ENCODE measurements around the gene RASA3. TPM values are rescaled to one million over a fixed set of nuclear protein-coding genes. Genes with fewer than 3 reads are reported as not detected.

RASA3 gene
- polyA plus RNA-seq, 1 experiment = 31.4 TPM

- CTCF ChIA-PET = no interaction called here
Observed at GRCh38 chr13:114050536-114051450, 81.6 kb downstream of the RASA3 start.

DNA sequence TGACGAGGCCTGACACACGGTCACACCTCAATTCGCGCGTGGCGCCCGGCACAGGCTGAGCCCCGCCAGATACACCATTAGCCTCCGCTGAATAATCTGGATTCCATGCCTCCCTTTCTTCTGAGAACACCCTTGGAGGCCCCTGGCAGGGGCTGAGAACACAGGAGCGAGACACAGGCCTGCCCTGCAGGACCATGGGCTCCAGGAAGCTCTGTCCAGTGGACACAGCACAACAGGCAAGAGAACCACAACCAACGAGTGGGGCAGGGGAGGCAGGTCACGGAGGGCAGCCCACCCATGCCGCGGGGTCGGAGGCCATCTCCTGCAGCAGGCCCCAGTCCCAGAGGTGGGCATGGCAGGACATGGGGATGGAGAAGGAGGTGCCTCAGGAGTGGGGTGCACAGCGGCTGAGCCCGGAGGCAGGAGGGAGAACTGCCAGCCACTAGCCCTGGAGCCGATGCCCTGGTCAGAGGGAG is 82.8 kb downstream of the RASA3 start:
- Histone ChIP-seq H3K36me3 (ENCODE audit: control insufficient read depth, insufficient read depth, low read length) (peaks cover 10% of the 10 kb centered on the region), H3K4me3 (ENCODE audit: low read depth, low read length) (no peak overlapping the region), H3K27me3 (ENCODE audit: control insufficient read depth, insufficient read depth, low read length) (no peaks in the 10 kb centered on the region)
- DNase-seq (ENCODE audit: low read depth) = no peak
- TF ChIP-seq CTCF (IDR thresholded peaks at IDR 0.05; ENCODE audit: insufficient read depth, low read depth, low read length) = no peak
- POLR2A ChIA-PET = no interaction called here
- CTCF ChIA-PET = interaction anchor here (0.7 kb wide), 2 partner anchors 34 to 164 kb away, joined by 3 read pairs; no protein-coding TSS in a partner anchor

More at GRCh38 chr13:114050536-114051450, 81.6 kb downstream of the RASA3 start:
- no peak for DNase-seq (ENCODE audit: low read depth)
- H3K4me3 ChIP-seq (ENCODE audit: low read depth, low read length) = no peak overlapping the region
- no peak for TF ChIP-seq CTCF (IDR thresholded peaks at IDR 0.05; ENCODE audit: insufficient read depth, low read depth, low read length)
- POLR2A ChIA-PET = no interaction called here
- peaks cover 18% of the 10 kb centered on the region for H3K36me3 ChIP-seq (ENCODE audit: control insufficient read depth, insufficient read depth, low read length)
- no peaks in the 10 kb centered on the region for H3K27me3 ChIP-seq (ENCODE audit: control insufficient read depth, insufficient read depth, low read length)

- POLR2A ChIA-PET = no interaction called here
Observed at GRCh38 chr13:114049026-114049425, 83.4 kb downstream of the RASA3 start.

DNA sequence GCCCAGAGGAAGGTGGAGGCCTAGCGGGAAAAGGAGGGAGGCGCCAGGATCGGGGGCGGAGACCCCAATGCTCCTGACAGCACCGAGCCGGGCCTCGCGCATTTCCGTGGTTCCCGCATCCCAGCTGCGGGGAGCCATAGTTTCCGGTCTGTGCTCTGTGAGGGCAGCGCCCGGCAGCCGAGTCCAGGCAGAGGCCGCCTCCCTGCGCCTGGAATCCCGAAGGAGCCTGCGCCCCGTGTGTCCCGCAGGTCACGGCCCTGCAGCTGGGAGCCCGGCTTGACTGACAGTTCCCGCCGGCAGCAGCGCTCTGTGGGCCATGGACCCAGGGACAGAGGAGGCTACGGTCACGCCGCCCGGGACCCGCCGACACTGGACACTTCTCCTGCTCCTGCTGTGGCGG is 84.0 kb downstream of the RASA3 start:
- Histone ChIP-seq H3K4me3 (ENCODE audit: low read depth, low read length) (no peak overlapping the region), H3K36me3 (ENCODE audit: control insufficient read depth, insufficient read depth, low read length) (peaks cover 10% of the 10 kb centered on the region), H3K27me3 (ENCODE audit: control insufficient read depth, insufficient read depth, low read length) (no peaks in the 10 kb centered on the region)
- ChIA-PET CTCF (no interaction called here), POLR2A (no interaction called here)
- no peak for TF ChIP-seq CTCF (IDR thresholded peaks at IDR 0.05; ENCODE audit: insufficient read depth, low read depth, low read length)
- DNase-seq (ENCODE audit: low read depth) = no peak

More at GRCh38 chr13:114049026-114049425, 83.4 kb downstream of the RASA3 start:
- CTCF ChIA-PET = interaction anchor here (0.7 kb wide), 1 partner anchor 165 kb away, joined by 3 read pairs; no protein-coding TSS in a partner anchor
- no peak overlapping the region for H3K4me3 ChIP-seq (ENCODE audit: low read depth, low read length)
- peaks cover 10% of the 10 kb centered on the region for H3K36me3 ChIP-seq (ENCODE audit: control insufficient read depth, insufficient read depth, low read length)
- H3K27me3 ChIP-seq (ENCODE audit: control insufficient read depth, insufficient read depth, low read length) = no peaks in the 10 kb centered on the region
- no peak for TF ChIP-seq CTCF (IDR thresholded peaks at IDR 0.05; ENCODE audit: insufficient read depth, low read depth, low read length)
- no peak for DNase-seq (ENCODE audit: low read depth)

DNA sequence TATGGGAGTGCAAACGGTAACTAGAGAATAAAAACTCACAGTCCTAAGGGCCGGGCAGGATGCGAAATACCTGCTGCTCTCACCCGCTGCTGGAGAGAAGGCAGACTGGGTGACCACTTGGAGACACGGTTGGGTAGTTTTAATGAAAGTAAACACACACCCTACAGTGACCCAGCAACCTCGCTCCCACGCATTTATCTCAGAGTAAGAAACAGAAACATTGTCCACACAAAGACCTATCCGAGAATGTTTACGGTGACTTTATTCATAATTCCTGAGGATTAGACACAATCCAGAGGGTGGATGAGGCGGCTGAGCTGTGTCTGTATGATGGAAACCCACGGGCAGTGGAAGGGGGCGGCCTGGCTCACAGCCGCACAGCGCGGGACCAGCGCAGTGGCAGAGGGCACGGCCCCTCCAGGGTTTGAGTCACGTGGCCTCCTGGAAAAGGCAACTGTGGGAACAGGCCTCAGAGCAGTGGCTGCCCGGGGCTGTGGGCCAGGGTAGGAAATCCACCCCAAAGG is 85.0 kb downstream of the RASA3 start:
- ChIA-PET CTCF (no interaction called here), POLR2A (no interaction called here)
- no peak overlapping the region for H3K4me3 ChIP-seq (ENCODE audit: low read depth, low read length)
- H3K36me3 ChIP-seq (ENCODE audit: control insufficient read depth, insufficient read depth, low read length) = peaks cover 13% of the 10 kb centered on the region
- no peaks in the 10 kb centered on the region for H3K27me3 ChIP-seq (ENCODE audit: control insufficient read depth, insufficient read depth, low read length)
- TF ChIP-seq CTCF (IDR thresholded peaks at IDR 0.05; ENCODE audit: insufficient read depth, low read depth, low read length) = no peak
- DNase-seq (ENCODE audit: low read depth) = no peak

Data from BJ (cell line).